ENCODE measurements around the gene C1orf159. TPM values are rescaled to one million over a fixed set of nuclear protein-coding genes. Genes with fewer than 3 reads are reported as not detected.
"Not testable (repeated sequence)": the region's sequence is repeated elsewhere in the genome, so short reads cannot be mapped to it uniquely, and the experiment has no call there.

The C1orf159 gene
- total RNA-seq, 1 donor from 2014 or later, result 20.2 TPM

GRCh38 chr1:1110561-1110971, 5.3 kb downstream of the C1orf159 start:
- DNase-seq (ENCODE audit: low read depth), result no peak
- no peak for TF ChIP-seq CTCF (conservative IDR thresholded peaks at IDR 0.05; ENCODE audit: low read depth, low read length)
- H3K4me3 ChIP-seq (ENCODE audit: low read depth, low read length), result no peak overlapping the region

GRCh38 chr1:1109743-1110142, 6.1 kb downstream of the C1orf159 start:
- TF ChIP-seq CTCF (conservative IDR thresholded peaks at IDR 0.05; ENCODE audit: low read depth, low read length), result no peak
- DNase-seq (ENCODE audit: low read depth), result no peak
- no peak overlapping the region for H3K4me3 ChIP-seq (ENCODE audit: low read depth, low read length)

GRCh38 chr1:1106510-1107221, 9.2 kb downstream of the C1orf159 start:
- no peak for TF ChIP-seq CTCF (conservative IDR thresholded peaks at IDR 0.05; ENCODE audit: low read depth, low read length)
- no peak overlapping the region for H3K4me3 ChIP-seq (ENCODE audit: low read depth, low read length)
- no peak for DNase-seq (ENCODE audit: low read depth)

GRCh38 chr1:1104152-1104551, 11.7 kb downstream of the C1orf159 start:
- not testable (repeated sequence) for DNase-seq (ENCODE audit: low read depth); H3K4me3 ChIP-seq (ENCODE audit: low read depth, low read length)

- TF ChIP-seq CTCF (conservative IDR thresholded peaks at IDR 0.05; ENCODE audit: low read depth, low read length), result no peak
- H3K4me3 ChIP-seq (ENCODE audit: low read depth, low read length), result no peak overlapping the region
- DNase-seq (ENCODE audit: low read depth), result no peak
Measured at GRCh38 chr1:1101503-1101902, 14.4 kb downstream of the C1orf159 start.

- H3K4me3 ChIP-seq (ENCODE audit: low read depth, low read length), result no peak overlapping the region
- DNase-seq (ENCODE audit: low read depth), result no peak
- no peak for TF ChIP-seq CTCF (conservative IDR thresholded peaks at IDR 0.05; ENCODE audit: low read depth, low read length)
Measured at GRCh38 chr1:1100296-1100695, 15.6 kb downstream of the C1orf159 start.

- TF ChIP-seq CTCF (conservative IDR thresholded peaks at IDR 0.05; ENCODE audit: low read depth, low read length), result no peak
- no peak overlapping the region for H3K4me3 ChIP-seq (ENCODE audit: low read depth, low read length)
- DNase-seq (ENCODE audit: low read depth), result no peak
Measured at GRCh38 chr1:1099506-1100183, 16.2 kb downstream of the C1orf159 start.
